Panc1 (cell line): ENCODE results near the gene GAPDH. TPM values are rescaled to one million over a fixed set of nuclear protein-coding genes. Genes with fewer than 3 reads are reported as not detected.

ENCODE experiments used
- ATAC-seq: fragments of 200-7000 bp; cut with Tn5 transposase; 2 replicates; pipeline ENCODE4 v1.9.1; 2020; ENCODE audit warnings: mild to moderate bottlenecking, moderate library complexity
- BruUV-seq: library from RNA; stranded (reverse); fragments of 400-500 nt; replicated peaks from 2 replicates; lab custom pipeline; 2021; lab: Mats Ljungman, UMichigan
- CTCF ChIA-PET: fragments of 300-600 bp; sonication (Branson Sonifier 250); formaldehyde crosslinking; loops from one replicate; lab custom pipeline; 2022; ENCODE audit warnings: antibody characterized with exemption; lab: Charles Lee
- POLR2A ChIA-PET: fragments of 300-600 bp; sonication (Branson Sonifier 250); formaldehyde crosslinking; loops from one replicate; lab custom pipeline; 2022; ENCODE audit warnings: antibody characterized with exemption; lab: Charles Lee
- DNase-seq: peaks from one replicate; pipeline ENCODE4 v3.0.0-alpha.2; 2010; ENCODE audit warnings: low read depth, low spot score
- H3K27ac ChIP-seq: 2 replicates; pipeline ENCODE4 v1.5.1; 2011; ENCODE audit warnings: mild to moderate bottlenecking, low read length, inconsistent platforms
- H3K27me3 ChIP-seq: fragments of 200-500 bp; sonication (Bioruptor generic); 2 replicates; pipeline ENCODE4 v1.6.0; 2014; ENCODE audit warnings: low read length, inconsistent platforms; ENCODE audit not compliant: control insufficient read depth, insufficient read depth
- H3K36me3 ChIP-seq: fragments of 200-500 bp; sonication (Bioruptor generic); 2 replicates; pipeline ENCODE4 v1.5.1; 2014; ENCODE audit warnings: inconsistent platforms, mild to moderate bottlenecking, low read length, moderate library complexity; ENCODE audit not compliant: control insufficient read depth, insufficient read depth
- H3K4me1 ChIP-seq: 2 replicates; pipeline ENCODE4 v1.5.1; 2011; ENCODE audit warnings: inconsistent platforms, mild to moderate bottlenecking, low read length, moderate library complexity; ENCODE audit not compliant: control insufficient read depth, insufficient read depth
- H3K4me3 ChIP-seq, 2 experiments: 2 replicates each; pipeline ENCODE4 v1.5.1; 2011 to 2012; ENCODE audit warnings: low read depth in 2 of 2, low read length in 2 of 2, mild to moderate bottlenecking in 2 of 2, inconsistent platforms in 1 of 2, moderate library complexity in 1 of 2
- H3K9me3 ChIP-seq: fragments of 200-500 bp; sonication (Bioruptor generic); 2 replicates; pipeline ENCODE4 v1.5.1; 2014; ENCODE audit warnings: low read depth, mild to moderate bottlenecking, inconsistent platforms, low read length, moderate library complexity; ENCODE audit not compliant: control insufficient read depth, insufficient read depth
- CTCF ChIP-seq: fragments of 450-650 bp; IDR thresholded peaks from 2 replicates; pipeline ENCODE4 v1.5.1; 2017; ENCODE audit warnings: mild to moderate bottlenecking
- POLR2AphosphoS5 ChIP-seq: IDR thresholded peaks from 2 replicates; pipeline ENCODE4 v1.6.1; 2012; ENCODE audit warnings: mild to moderate bottlenecking, low read depth, low read length, moderate library complexity
- REST ChIP-seq, 2 experiments: IDR thresholded peaks; 2 replicates each; pipeline ENCODE4 v1.6.1; 2011 to 2012; ENCODE audit warnings: low read depth in 2 of 2, control low read depth in 1 of 2, low read length in 1 of 2, mild to moderate bottlenecking in 1 of 2, moderate library complexity in 1 of 2; ENCODE audit not compliant: insufficient read depth in 1 of 2
- SIN3A ChIP-seq: IDR thresholded peaks from 2 replicates; pipeline ENCODE4 v1.6.1; 2012; ENCODE audit warnings: low read depth, mild to moderate bottlenecking, low read length, moderate library complexity, borderline replicate concordance; ENCODE audit not compliant: insufficient read depth
- TCF7L2 ChIP-seq: IDR thresholded peaks from 2 replicates; pipeline ENCODE4 v1.6.1; 2011; ENCODE audit warnings: mild to moderate bottlenecking, low read depth, low read length, inconsistent platforms
- in situ Hi-C: cut with HindIII; loops from 2 replicates; pipeline ENCODE4 v1.10.0; 2016; ENCODE audit warnings: low sequenced_read_pairs, low pct_unique_long_range_greater_than_20kb
- intact Hi-C: fragments of 100-400 bp; cut with micrococcal nuclease; formaldehyde crosslinking; loops from one replicate; pipeline ENCODE4 v1.10.0; 2022; ENCODE audit not compliant: unreplicated experiment
- total RNA-seq: library from RNA; stranded (reverse); gene quantifications from one replicate; pipeline ENCODE4 v1.2.1, GENCODE V29; 2021; ENCODE audit not compliant: unreplicated experiment

Gene GAPDH
- total RNA-seq, 1 experiment from 2014 or later: 2,912 TPM

- Histone ChIP-seq H3K4me1 (no peaks in the 10 kb centered on the region), H3K27me3 (no peaks in the 10 kb centered on the region), H3K9me3 (no peaks in the 10 kb centered on the region), H3K36me3 (peaks cover 15% of the 10 kb centered on the region), H3K27ac (no peak overlapping the region), H3K4me3 (no peak overlapping the region)
- in situ Hi-C loops (no loop called here), intact Hi-C loops (no loop called here)
- no peak for TF ChIP-seq CTCF
- no peak for TF ChIP-seq TCF7L2
- TF ChIP-seq SIN3A: no peak
- no peak for TF ChIP-seq POLR2AphosphoS5
- no peak for TF ChIP-seq REST (IDR thresholded peaks at IDR 0.05; ENCODE audit: insufficient read depth in 1 of 2, low read depth in 2 of 2, low read length in 1 of 2)
- CTCF ChIA-PET: no interaction called here
- BruUV-seq: TSS peak; percentile 39
- POLR2A ChIA-PET: no interaction called here
- DNase-seq (no peak), ATAC-seq (no peak)
Observed at GRCh38 chr12:6526201-6526600, 8.1 kb upstream of the GAPDH start.

GRCh38 chr12:6526766-6527525 lies 7.4 kb upstream of the GAPDH start:
- no peak for TF ChIP-seq POLR2AphosphoS5
- TF ChIP-seq REST (IDR thresholded peaks at IDR 0.05; ENCODE audit: insufficient read depth in 1 of 2, low read depth in 2 of 2, low read length in 1 of 2): no peak
- Histone ChIP-seq H3K27me3 (no peaks in the 10 kb centered on the region), H3K4me3 (no peak overlapping the region), H3K4me1 (peaks cover 4% of the 10 kb centered on the region), H3K9me3 (no peaks in the 10 kb centered on the region), H3K36me3 (peaks cover 15% of the 10 kb centered on the region), H3K27ac (no peak overlapping the region)
- no TSS peak for BruUV-seq
- POLR2A ChIA-PET: no interaction called here
- CTCF ChIA-PET: no interaction called here
- DNase-seq (no peak), ATAC-seq (no peak)
- intact Hi-C loops: no loop called here
- in situ Hi-C loops: no loop called here
